Stimulated activated CD4-positive, alpha-beta T cell treated with anti-CD3 and anti-CD28 coated beads, Interleukin-12 subunit alpha, Interleukin-12 subunit beta, amount 100 ng/mL, for 24 hours (primary cell): Measurements from ENCODE around the gene STAT3.
"Not testable (repeated sequence)": the region's sequence is repeated elsewhere in the genome, so short reads cannot be mapped to it uniquely, and the experiment has no call there.

Experiments used
- DNase-seq, 2 experiments: peaks; one replicate each; pipeline ENCODE4 v3.0.0-alpha.2; 2020; ENCODE audit warnings: low read depth in 2 of 2

The STAT3 gene

GRCh38 chr17:42315402-42316156 is 72.7 kb downstream of the STAT3 start:
- DNase-seq, result no peak

GRCh38 chr17:42313773-42314566 is 74.3 kb downstream of the STAT3 start:
- DNase-seq, result no peak

- no peak for DNase-seq
Measured at GRCh38 chr17:42313389-42313772, 74.9 kb downstream of the STAT3 start.

- peak; percentile 63 to 74 for DNase-seq
Measured at GRCh38 chr17:42312285-42313130, 75.7 kb downstream of the STAT3 start.

GRCh38 chr17:42312035-42312284 is 76.3 kb downstream of the STAT3 start:
- DNase-seq, result no peak

- no peak for DNase-seq
Measured at GRCh38 chr17:42311240-42312034, 76.8 kb downstream of the STAT3 start.

GRCh38 chr17:42310787-42311215 is 77.4 kb downstream of the STAT3 start:
- no peak for DNase-seq

- no peak for DNase-seq
Measured at GRCh38 chr17:42309986-42310786, 78.1 kb downstream of the STAT3 start.

GRCh38 chr17:42309142-42309541 is 79.1 kb downstream of the STAT3 start:
- no peak for DNase-seq

- no peak for DNase-seq
Measured at GRCh38 chr17:42308446-42308845, 79.8 kb downstream of the STAT3 start.

GRCh38 chr17:42307362-42307927 is 80.8 kb downstream of the STAT3 start:
- no peak for DNase-seq

- DNase-seq, result no peak
Measured at GRCh38 chr17:42306385-42306667, 81.9 kb downstream of the STAT3 start.

GRCh38 chr17:42305543-42306384 is 82.5 kb downstream of the STAT3 start:
- DNase-seq, result no peak

GRCh38 chr17:42305031-42305330 is 83.3 kb downstream of the STAT3 start:
- DNase-seq, result not testable (repeated sequence)

- DNase-seq, result no peak
Measured at GRCh38 chr17:42304187-42305030, 83.8 kb downstream of the STAT3 start.

- no peak for DNase-seq
Measured at GRCh38 chr17:42303694-42304093, 84.5 kb downstream of the STAT3 start.

GRCh38 chr17:42301022-42301421 is 87.2 kb downstream of the STAT3 start:
- DNase-seq, result no peak

- DNase-seq, result not testable (repeated sequence)
Measured at GRCh38 chr17:42299913-42300312, 88.3 kb downstream of the STAT3 start.

- DNase-seq, result not testable (repeated sequence)
Measured at GRCh38 chr17:42299361-42299760, 88.9 kb downstream of the STAT3 start.
